Eye (tissue), 1 donor: ENCODE data around the gene HOXD13.

ENCODE experiments used
- DNase-seq: peaks from one replicate; pipeline ENCODE4 v3.0.0-alpha.2; 2015

HOXD13 gene

GRCh38 chr2:176092270-176093144, at the start of gene HOXD13:
Gene HOXD13, plus strand, starts transcription at chr2:176092721. Its CDS starts 170 bp downstream, at chr2:176092891.
- DNase-seq, result peak; percentile 73

- DNase-seq, result no peak
Measured at GRCh38 chr2:176056406-176056805, 36.1 kb upstream of the HOXD13 start.

GRCh38 chr2:176063958-176064357, 28.6 kb upstream of the HOXD13 start:
- peak; percentile 15 for DNase-seq

DNA sequence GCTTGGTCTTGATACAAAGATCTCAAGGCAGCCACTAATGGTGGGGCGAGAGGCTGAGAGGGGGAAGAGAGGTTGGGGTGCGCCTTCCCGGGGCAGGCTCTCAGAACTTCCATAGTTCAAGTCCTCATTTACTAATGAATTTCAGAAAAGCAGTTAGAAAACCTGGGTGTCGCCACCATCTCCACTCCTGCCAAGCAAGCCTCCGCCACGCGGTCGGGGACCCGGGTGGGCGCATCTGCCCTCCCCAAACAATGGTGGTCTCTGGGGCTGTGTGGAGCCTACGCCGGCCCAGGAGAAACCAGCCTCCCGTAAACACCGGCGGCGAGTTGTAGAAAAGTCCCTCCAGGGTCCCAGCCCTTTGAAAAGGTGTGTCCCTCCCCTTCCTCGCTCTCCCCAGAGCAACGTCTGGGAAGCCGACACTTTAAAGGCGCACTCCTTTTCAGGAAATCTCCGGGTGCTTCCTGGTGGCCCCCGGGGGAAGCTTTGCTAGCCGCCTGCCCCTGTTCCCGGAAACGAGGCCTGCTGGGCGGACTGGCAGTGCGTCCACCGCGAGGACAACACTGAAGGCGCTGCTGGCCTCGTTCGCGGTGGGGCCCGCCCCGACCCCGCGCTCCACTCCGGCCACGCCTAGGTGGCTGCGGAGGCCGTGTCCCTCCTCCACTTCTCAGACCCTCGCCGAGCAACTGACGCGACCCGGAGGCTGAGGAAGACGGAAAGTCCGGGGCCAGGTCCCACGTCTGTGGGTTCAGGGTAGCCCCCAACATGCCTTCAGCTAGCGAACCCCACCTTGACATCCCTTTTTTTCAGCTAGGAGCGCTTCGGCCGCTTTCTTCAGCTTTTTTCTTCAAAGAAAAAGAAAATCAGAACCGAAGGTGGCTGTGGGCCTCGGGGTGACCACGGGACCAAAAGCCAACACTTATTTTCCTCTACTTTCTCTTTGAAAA, 25.6 kb upstream of the HOXD13 start:
- DNase-seq, result peak; percentile 70

DNA sequence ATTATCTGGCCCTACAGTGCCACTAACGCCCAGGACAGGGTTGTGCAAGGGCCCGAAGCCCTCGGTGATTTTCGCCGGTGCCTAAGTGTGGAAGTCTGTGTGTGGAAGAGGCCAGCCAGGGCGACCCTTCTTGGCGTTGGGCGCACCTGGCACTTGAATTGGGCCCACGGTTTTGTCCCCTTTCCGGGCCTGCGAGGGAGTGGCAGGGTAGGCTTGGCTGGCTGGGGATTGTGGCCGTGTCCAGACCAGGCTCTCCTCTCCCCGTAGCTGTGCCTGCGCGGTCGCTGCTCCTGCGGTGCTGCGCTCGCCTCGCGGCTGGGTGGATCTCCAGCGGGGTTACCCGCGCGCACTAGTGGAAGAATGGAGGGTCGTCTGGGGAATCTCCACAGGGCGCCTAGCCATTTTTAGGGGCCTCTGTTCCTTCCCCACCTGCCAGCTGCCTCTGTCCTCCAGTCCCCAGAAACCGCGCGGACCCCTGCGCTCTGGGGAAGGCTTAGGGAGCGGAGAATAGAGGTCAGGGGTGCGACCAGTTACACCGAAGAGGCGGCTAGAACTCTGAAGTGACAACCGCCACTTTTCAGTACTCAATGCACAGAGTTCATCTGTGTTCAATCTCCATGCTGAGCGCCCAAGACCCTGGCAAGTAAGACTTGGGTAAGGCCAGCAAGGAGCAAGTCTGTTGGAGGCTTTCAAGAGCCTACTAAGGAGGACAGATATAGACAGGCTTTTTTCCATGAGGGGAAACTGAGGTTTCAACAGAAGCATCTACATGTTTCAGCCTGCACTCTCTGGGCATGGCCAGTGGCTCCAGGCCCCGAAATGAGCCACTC, 24.7 kb upstream of the HOXD13 start:
- DNase-seq, result no peak

GRCh38 chr2:176068419-176068832, 24.1 kb upstream of the HOXD13 start:
- DNase-seq, result peak; percentile 56

DNA sequence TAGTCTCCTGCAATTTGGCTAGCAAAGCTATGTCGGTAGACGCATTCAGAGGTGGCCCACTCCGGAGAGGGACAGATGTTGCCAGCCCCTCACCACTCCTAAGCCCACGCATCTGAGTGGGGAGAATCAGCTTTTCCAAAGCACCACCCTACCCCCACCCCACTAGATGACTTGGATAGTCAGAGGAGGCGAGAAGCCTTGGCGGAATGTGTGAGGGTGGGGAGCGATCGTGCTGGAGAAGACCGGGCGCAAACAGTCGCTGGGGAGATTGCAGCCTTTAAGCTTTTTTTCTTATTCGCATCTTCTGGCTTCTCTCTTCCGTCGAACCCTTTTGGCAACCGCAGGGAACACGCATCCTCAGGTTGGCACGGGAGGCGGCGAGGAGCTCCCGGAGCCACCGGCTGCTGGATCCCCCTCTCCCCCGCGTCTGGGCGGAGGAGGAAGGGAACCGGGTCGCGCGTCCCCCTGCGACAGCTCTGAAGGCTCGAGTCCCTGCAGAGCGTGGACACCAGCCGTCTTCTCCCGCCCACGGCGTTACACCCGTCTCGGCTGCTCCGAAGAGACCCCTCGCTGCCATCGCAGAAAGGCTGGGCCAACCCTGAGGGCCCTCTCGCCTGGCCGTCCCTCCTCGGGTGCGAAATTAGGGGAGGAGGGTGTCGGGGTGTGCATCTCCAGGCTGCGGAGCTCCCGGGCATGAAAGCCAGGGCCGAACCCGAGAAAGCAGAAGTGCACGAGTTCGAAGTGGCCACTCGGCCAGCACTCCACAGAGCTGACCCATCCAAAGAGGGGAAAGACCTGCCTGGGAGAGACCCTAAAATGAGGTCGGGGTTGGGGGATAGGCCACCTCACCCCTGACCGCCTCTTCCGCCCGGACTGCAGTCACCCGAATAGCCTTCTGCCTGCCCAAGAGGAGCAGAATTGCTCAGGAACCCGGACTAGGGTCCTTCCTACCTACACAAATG, 20.9 kb upstream of the HOXD13 start:
- DNase-seq, result peak; percentile 47

GRCh38 chr2:176072292-176072669, 20.2 kb upstream of the HOXD13 start:
- peak; percentile 16 for DNase-seq

DNA sequence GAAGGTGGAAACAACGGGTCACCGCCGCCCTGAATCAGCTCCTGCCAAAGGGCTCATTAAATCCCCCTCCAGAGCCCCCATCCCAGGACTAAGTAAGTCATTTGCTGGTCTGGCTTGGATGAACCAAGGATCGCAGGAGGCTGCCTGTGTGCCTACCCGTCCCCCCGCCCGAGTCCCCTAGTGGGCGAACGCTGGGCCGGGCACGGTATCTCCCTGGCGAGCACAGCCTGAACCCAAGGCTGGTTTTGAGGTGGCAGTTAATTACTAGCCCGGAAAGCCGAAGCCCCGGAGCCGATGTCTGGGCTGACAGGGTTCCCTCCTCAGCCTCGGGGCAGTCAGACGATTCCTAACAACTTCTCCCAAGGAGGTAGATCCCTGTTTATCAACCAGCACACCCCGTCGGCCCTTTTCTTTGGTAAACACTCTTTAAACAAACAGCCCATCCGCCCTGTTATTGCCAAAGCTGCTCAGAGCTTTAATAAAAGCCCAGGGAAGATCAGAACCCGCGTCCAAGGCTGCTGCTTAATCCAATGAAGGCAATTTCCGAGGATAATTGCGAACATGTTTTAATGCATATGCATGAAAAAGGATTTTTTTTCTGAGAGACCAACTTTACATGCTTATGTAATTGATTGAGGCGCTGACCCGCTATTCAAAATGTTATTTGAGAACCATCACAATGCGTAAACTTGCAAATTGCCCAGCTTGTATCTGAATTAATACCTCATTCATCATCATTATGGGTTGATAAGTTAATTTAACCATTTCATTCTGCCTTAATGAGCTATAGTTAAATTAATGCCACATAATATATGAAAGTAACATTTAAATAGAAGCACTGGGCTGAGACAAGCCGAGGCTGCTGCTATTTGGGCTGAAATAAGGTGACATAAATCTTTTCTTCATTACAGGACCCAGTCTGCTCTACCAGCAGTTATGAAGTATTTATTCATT, 19.3 kb upstream of the HOXD13 start:
- peak; percentile 49 for DNase-seq

GRCh38 chr2:176074919-176075425, 17.5 kb upstream of the HOXD13 start:
- no peak for DNase-seq

- peak; percentile 88 for DNase-seq
Measured at GRCh38 chr2:176075481-176075880, 17.0 kb upstream of the HOXD13 start.

DNA sequence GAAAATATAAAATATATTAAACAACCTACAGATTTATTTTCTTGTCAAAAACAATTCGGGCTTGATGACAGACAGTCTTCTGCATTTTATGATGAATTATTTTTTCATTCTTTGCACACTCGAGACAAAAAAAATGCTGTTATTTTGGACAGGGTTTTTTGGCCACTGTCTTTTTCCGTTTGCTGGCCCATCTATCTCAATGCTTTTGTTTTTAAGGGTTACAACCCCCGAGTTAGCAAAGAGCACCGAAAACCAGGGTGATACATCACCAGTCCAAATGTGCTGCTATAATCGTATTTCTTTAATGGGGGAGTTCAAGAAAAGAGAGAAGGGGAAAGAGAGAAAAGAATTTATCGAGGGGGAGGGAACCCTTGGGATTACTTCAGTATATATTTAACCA, 16.5 kb upstream of the HOXD13 start:
- no peak for DNase-seq

DNA sequence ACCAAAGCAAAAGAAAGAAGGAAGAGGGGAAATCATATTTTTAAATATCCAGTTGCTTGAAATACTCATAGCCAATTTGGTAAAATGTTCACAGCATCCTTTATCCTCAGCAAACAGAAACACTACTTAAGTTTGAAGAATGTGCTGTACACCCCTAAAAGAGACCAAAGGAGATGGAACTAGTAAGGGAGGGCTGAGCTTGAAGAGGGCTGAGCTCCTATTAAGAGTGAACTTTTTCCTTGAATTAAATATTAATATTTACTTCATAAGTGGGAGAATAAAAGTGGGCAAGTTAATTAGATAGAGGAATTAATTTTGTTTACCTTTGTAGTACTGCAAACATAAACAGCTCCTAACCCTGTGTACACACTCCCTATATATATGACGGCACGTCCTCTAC, 15.7 kb upstream of the HOXD13 start:
- DNase-seq, result peak; percentile 64

DNA sequence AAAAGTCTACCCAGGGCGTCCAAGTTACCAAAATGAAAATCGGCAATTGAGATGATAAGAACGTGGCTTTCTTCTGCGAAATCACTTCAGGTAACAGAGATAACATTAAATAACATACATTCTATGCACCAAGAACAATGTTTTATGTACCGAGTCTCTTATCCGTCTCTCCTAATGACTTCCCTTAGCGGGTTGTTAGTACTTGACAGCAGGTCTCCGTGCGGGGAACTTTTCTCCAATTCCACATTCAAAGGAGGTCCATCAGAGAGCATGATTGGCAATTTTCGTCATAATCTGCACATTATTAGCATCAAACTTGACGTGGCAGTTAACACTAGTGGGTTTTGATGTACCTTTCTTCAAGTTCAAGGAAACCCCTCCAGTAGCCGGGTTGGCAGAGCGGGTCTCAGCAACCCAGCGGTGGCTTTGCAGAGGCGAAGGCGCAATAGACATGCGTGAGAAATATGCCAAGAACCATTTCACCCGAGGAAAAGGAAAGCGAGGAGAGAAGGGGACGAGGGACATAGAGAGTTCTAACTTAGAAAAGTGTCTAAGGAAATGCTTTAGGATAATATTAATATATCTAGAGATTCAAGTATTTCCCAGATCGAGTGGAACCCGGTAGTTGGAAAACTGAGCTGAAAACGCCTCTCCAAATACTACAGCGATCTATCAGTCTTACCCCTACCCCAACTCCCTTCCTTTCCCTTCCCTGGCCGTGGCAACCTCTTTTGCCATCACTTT, 13.8 kb upstream of the HOXD13 start:
- DNase-seq, result peak; percentile 75

GRCh38 chr2:176079285-176079830, 13.2 kb upstream of the HOXD13 start:
- DNase-seq, result peak; percentile 59

DNA sequence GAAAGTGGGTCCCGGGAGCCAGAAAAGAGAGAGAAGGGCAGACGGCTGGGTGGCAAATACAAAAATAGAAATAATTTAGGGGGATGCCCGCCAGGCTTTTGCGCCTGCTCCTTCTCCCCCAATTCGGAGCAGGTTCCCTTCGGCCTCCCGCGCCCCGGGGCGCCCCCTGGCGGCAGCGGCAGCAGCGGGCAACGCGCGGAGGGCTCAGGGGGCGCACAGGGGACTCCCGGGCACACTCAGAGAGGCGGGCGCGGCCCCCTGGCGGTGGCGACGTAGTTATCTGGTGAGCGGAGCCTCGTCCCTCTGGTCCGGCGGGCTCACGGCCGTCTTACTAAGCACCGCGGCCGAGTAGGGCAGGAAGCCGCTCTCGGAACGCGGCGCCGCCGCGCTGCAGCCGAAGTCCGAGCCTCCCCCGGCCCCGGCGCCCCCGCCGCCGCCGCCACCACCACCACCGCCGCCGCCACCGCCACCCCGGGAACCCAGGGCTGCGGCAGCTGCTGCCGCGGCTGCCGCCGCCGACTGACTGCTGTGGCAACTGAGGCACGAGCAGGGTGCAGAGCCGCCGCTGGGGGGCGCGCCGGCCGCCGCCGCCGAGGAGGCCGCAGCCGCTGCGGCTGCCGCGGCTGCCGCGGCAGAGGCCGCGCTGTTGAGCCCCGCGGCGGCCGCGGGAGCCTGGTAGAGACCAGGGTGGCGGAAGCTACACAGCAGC, 12.5 kb upstream of the HOXD13 start:
- peak; percentile 76 for DNase-seq

DNA sequence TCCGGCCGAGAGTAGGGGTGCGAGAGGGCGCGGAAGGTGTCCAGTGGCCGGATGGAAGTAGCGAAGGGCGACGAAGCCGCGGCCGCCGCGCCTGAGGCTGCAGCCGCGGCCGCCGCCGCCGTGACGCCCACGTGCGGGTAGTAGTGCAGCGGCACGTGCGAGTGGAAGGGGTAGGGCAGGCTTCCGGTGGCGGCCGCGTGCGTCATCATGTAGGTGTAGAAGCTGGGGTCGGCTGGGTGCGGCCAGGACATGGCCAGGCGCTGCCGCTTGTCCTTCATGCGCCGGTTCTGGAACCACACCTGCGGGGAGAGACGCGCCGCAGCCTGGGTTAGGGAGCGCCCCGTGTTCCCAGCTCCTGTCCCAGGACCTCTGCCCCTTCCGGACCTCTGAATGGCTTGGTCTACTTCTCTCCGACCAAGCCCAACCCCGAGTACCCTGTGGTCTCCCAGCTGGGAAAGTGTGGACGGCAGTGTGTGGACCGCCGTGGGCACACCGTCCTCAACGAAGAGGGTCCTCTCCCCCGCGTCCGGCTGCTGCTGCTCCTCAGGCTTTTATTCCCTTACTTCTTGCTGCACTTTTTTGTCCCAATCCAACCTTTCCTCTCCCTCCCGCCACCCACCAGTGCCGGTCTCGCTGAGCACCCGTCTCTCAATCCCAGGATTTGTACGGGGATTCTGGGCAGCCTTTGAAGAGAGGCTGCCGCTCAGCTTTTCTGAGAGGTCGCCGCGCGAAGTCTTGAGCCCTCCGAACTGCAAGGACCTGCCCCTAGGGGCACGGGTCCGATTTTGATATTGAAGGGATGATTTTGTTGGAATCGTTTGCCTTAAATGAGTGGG, 11.8 kb upstream of the HOXD13 start:
- DNase-seq, result no peak
